Endothelial cell of umbilical vein (primary cell): ENCODE results near the gene HOXB3. TPM values are rescaled to one million over a fixed set of nuclear protein-coding genes. Genes with fewer than 3 reads are reported as not detected.

Source experiments
- BruUV-seq: library from RNA; stranded (reverse); fragments of 400-500 nt; replicated peaks from 2 replicates; lab custom pipeline; 2021; lab: Mats Ljungman, UMichigan
- CTCF ChIA-PET: fragments of 300-600, 350-600 bp; sonication (Branson Sonifier 250); formaldehyde crosslinking; loops from one replicate; lab custom pipeline; 2021; ENCODE audit warnings: antibody characterized with exemption, inconsistent platforms; lab: Charles Lee
- POLR2A ChIA-PET: fragments of 300-600, 350-600 bp; sonication (Branson Sonifier 250); formaldehyde crosslinking; loops from one replicate; lab custom pipeline; 2021; ENCODE audit warnings: antibody characterized with exemption, inconsistent platforms; lab: Charles Lee
- DNase-seq: peaks from one replicate; pipeline ENCODE4 v3.0.0-alpha.2; 2011; ENCODE audit warnings: low read depth, low spot score
- FAIRE-seq: peaks from 2 replicates; lab custom pipeline; 2011; peaks lifted over from hg19 to GRCh38; lab: Jason Lieb, UNC
- H2AFZ ChIP-seq: 2 replicates; pipeline ENCODE4 v1.6.0; 2012; ENCODE audit warnings: low read depth, low read length, control low read depth, inconsistent platforms
- H3K27ac ChIP-seq: 2 replicates; pipeline ENCODE4 v1.5.1; 2011; ENCODE audit warnings: low read depth, mild to moderate bottlenecking, control low read depth, low read length, moderate library complexity; ENCODE audit not compliant: insufficient read depth
- H3K27me3 ChIP-seq, 2 experiments: 2 replicates each; pipeline versions ENCODE4 v1.6.0 to v1.6.1; 2011; ENCODE audit warnings: low read length in 2 of 2, mixed read lengths in 1 of 2; ENCODE audit not compliant: control insufficient read depth in 2 of 2, insufficient read depth in 2 of 2
- H3K36me3 ChIP-seq, 2 experiments: 2 replicates in 1 of 2; 3 replicates in 1 of 2; pipeline ENCODE4 v1.5.1; 2011; ENCODE audit warnings: low read length in 2 of 2, mild to moderate bottlenecking in 1 of 2, moderate library complexity in 1 of 2; ENCODE audit not compliant: control insufficient read depth in 2 of 2, insufficient read depth in 2 of 2; ENCODE audit errors: extremely low read depth in 1 of 2
- H3K4me1 ChIP-seq: 3 replicates; pipeline ENCODE4 v1.5.1; 2011; ENCODE audit warnings: mild to moderate bottlenecking, low read length; ENCODE audit not compliant: control insufficient read depth, insufficient read depth; ENCODE audit errors: extremely low read depth
- H3K4me2 ChIP-seq: 2 replicates; pipeline ENCODE4 v1.6.1; 2011; ENCODE audit warnings: low read length, control low read depth, mixed read lengths; ENCODE audit not compliant: insufficient read depth
- H3K4me3 ChIP-seq, 3 experiments: fragments of 200-600 bp in 1 of 3; sonication (generic), shearing (Covaris generic) in 1 of 3; replicated peaks in 1 of 3; 2 replicates each; pipeline ENCODE4 v1.5.1; 2011 to 2016; ENCODE audit warnings: control low read depth in 3 of 3, low read length in 3 of 3, mild to moderate bottlenecking in 2 of 3, inconsistent platforms in 1 of 3, low read depth in 1 of 3, moderate library complexity in 1 of 3; ENCODE audit not compliant: insufficient read depth in 1 of 3
- H3K79me2 ChIP-seq: 2 replicates; pipeline ENCODE4 v1.6.0; 2012; ENCODE audit warnings: low read length, inconsistent platforms; ENCODE audit not compliant: control insufficient read depth, insufficient read depth
- H3K9ac ChIP-seq: replicated peaks from 2 replicates; pipeline ENCODE3; 2011; ENCODE audit warnings: low read length, control low read depth; ENCODE audit not compliant: insufficient read depth; ENCODE audit errors: extremely low read depth
- H3K9me1 ChIP-seq: replicated peaks from 3 replicates; pipeline ENCODE4 v1.6.0; 2011; ENCODE audit warnings: mild to moderate bottlenecking, low read length; ENCODE audit not compliant: control insufficient read depth, insufficient read depth; ENCODE audit errors: extremely low read depth
- H3K9me3 ChIP-seq: replicated peaks from 2 replicates; pipeline ENCODE4 v1.5.1; 2012; ENCODE audit warnings: low read length, inconsistent platforms; ENCODE audit not compliant: control insufficient read depth, insufficient read depth
- H4K20me1 ChIP-seq: replicated peaks from 2 replicates; pipeline ENCODE3; 2011; ENCODE audit warnings: mild to moderate bottlenecking, low read length; ENCODE audit not compliant: control insufficient read depth, insufficient read depth; ENCODE audit errors: extremely low read depth
- EZH2 ChIP-seq: IDR thresholded peaks from 2 replicates; pipeline ENCODE4 v1.6.1; 2012; ENCODE audit warnings: borderline replicate concordance, low read depth, mild to moderate bottlenecking, moderate library complexity, low read length, inconsistent platforms; ENCODE audit not compliant: severe bottlenecking
- FOS ChIP-seq: IDR thresholded peaks from 2 replicates; pipeline ENCODE4 v1.6.1; 2011; ENCODE audit warnings: mild to moderate bottlenecking, low read length, moderate library complexity, borderline replicate concordance; ENCODE audit not compliant: insufficient read depth
- GATA2 ChIP-seq: IDR thresholded peaks from 2 replicates; pipeline ENCODE4 v1.7.0; 2011; ENCODE audit warnings: low read depth, mild to moderate bottlenecking, moderate library complexity, mixed read lengths, low read length; ENCODE audit not compliant: insufficient read length, insufficient read depth
- JUN ChIP-seq: IDR thresholded peaks from 2 replicates; pipeline ENCODE4 v1.6.1; 2011; ENCODE audit warnings: borderline replicate concordance, low read depth; ENCODE audit not compliant: insufficient read length, insufficient read depth
- POLR2A ChIP-seq: IDR thresholded peaks from 2 replicates; pipeline ENCODE4 v1.6.1; 2012; ENCODE audit warnings: low read depth, mild to moderate bottlenecking, control low read depth, low read length
- POLR2AphosphoS5 ChIP-seq: IDR thresholded peaks from 2 replicates; pipeline ENCODE4 v1.6.1; 2012; ENCODE audit warnings: low read depth, mild to moderate bottlenecking, control low read depth, low read length, moderate library complexity; ENCODE audit not compliant: insufficient read depth
- dilution Hi-C: fragments of 300-500 bp; cut with MboI; formaldehyde crosslinking; loops from one replicate; pipeline ENCODE4 v1.15.0; 2019; ENCODE audit warnings: low sequenced_read_pairs; ENCODE audit not compliant: extremely low pct_ligation_motif_present
- intact Hi-C: fragments of 100-400 bp; cut with micrococcal nuclease; formaldehyde crosslinking; loops from one replicate; pipeline ENCODE4 v1.10.0; 2022
- polyA plus RNA-seq, 4 experiments: library from polyadenylated mRNA; depleted of rRNA in 3 of 4; stranded (reverse) in 3 of 4; unstranded in 1 of 4; fragments of >200 nt; gene quantifications; 2 replicates each; pipeline versions ENCODE4 v1.2.1 to v1.2.3, GENCODE V29; 2011 to 2012; ENCODE audit warnings: missing spikeins in 1 of 4
- total RNA-seq: library from RNA; stranded (reverse); gene quantifications from 2 replicates; pipeline ENCODE4 v1.2.3, GENCODE V29; 2021
- TF ChIP-seq, protein P1 (sequence below), 2 donors: IDR thresholded peaks; 1 replicate in 1 of 2; 2 replicates in 1 of 2; pipeline ENCODE4 v1.5.1; 2011; ENCODE audit warnings: low read length in 2 of 2, mild to moderate bottlenecking in 2 of 2, moderate library complexity in 2 of 2, control low read depth in 1 of 2, inconsistent platforms in 1 of 2, low read depth in 1 of 2; ENCODE audit not compliant: insufficient read depth in 1 of 2; ENCODE audit errors: extremely low read depth in 1 of 2
- TF ChIP-seq, protein P2 (sequence below): IDR thresholded peaks from 2 replicates; pipeline ENCODE4 v1.6.1; 2011; ENCODE audit not compliant: insufficient read depth, insufficient read length

Gene HOXB3
- total and polyA plus RNA-seq, 2 donors (not counting 3 experiments of a cell fraction or from before 2014, with no cell fraction given) = 29.6 to 56.6 TPM

DNA sequence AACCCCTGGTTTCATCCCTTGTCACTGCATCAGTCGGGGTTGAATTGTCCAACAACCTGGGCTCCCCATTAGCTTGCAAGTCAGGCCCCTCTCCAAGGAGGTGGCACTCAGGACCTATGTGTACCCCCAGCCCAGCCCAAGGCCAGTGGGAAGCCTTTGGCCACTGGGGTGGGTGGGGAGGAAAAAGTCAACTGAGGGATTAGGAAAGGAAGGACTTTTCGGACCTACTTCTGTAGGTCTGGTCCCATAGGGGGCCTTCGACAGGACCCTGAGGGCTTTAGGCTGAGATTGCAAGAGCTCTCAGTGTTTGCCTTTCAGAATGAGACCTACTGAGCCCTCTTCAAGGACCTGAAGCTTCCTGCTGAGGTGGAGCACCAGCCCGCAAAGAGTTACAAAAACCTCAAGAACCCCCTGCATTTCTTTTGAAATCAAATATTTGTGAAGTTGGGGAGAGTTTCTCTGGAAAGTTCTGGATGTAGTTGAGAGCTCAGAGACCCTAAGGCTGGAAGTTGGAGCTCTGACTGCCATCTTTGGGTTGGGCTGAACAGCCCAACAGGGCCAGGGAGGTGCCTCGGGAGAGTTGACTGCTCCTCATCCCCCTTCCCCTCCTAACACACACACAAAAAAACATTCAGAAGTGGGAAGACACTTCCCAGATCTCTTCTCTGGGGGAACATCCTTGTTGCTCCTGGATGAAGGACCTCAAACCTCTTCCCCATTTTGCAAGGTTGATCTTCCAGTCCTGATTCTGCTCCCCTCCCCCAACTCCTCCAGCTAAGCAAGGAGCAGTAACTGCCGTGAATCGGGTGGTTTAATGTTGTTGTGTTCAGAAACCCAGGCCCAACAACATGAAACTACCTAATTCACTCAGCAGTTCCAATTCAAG lies 41.9 kb upstream of the HOXB3 start:
- no peaks in the 10 kb centered on the region for H3K4me1 ChIP-seq
- intact Hi-C loops = no loop called here
- no peaks in the 10 kb centered on the region for H3K9me1 ChIP-seq
- no peaks in the 10 kb centered on the region for H3K36me3 ChIP-seq
- no peak for DNase-seq
- no peaks in the 10 kb centered on the region for H4K20me1 ChIP-seq
- ChIA-PET CTCF (interaction anchor here (1.0 to 1.9 kb wide), 3 partner anchors 9 to 12 kb away, joined by 3 to 6 read pairs (median 3); no protein-coding TSS in a partner anchor), POLR2A (no interaction called here)
- H2AFZ ChIP-seq = no peak overlapping the region
- FAIRE-seq = no peak
- dilution Hi-C loops = no loop called here
- no peaks in the 10 kb centered on the region for H3K9me3 ChIP-seq
- no TSS peak for BruUV-seq
- peaks cover 72 to 89% of the 10 kb centered on the region in 2 experiments for H3K27me3 ChIP-seq
- no peak overlapping the region for H3K27ac ChIP-seq
- no peaks in the 10 kb centered on the region for H3K79me2 ChIP-seq
- H3K4me3 ChIP-seq = no peak overlapping the region
- no peak overlapping the region for H3K4me2 ChIP-seq
- no peak overlapping the region for H3K9ac ChIP-seq
- TF ChIP-seq, protein P1, sequence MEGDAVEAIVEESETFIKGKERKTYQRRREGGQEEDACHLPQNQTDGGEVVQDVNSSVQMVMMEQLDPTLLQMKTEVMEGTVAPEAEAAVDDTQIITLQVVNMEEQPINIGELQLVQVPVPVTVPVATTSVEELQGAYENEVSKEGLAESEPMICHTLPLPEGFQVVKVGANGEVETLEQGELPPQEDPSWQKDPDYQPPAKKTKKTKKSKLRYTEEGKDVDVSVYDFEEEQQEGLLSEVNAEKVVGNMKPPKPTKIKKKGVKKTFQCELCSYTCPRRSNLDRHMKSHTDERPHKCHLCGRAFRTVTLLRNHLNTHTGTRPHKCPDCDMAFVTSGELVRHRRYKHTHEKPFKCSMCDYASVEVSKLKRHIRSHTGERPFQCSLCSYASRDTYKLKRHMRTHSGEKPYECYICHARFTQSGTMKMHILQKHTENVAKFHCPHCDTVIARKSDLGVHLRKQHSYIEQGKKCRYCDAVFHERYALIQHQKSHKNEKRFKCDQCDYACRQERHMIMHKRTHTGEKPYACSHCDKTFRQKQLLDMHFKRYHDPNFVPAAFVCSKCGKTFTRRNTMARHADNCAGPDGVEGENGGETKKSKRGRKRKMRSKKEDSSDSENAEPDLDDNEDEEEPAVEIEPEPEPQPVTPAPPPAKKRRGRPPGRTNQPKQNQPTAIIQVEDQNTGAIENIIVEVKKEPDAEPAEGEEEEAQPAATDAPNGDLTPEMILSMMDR (IDR thresholded peaks at IDR 0.05; ENCODE audit: extremely low read depth in 1 of 2, insufficient read depth in 1 of 2, low read depth in 1 of 2, low read length in 2 of 2) = no peak
- no peak for TF ChIP-seq GATA2
- no peak for TF ChIP-seq EZH2
- TF ChIP-seq POLR2A = no peak
- no peak for TF ChIP-seq JUN
- no peak for TF ChIP-seq POLR2AphosphoS5
- no peak for TF ChIP-seq FOS
- TF ChIP-seq, protein P2, sequence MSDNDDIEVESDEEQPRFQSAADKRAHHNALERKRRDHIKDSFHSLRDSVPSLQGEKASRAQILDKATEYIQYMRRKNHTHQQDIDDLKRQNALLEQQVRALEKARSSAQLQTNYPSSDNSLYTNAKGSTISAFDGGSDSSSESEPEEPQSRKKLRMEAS = no peak
